LNCAP (cell line): Measurements from ENCODE around the gene CD59.

Experiments used
- TF ChIP-seq, protein P1 (sequence below): fragments of 450-650 bp; IDR thresholded peaks from 2 replicates; pipeline ENCODE4 v1.5.1; 2017; ENCODE audit warnings: mild to moderate bottlenecking

CD59 gene

DNA sequence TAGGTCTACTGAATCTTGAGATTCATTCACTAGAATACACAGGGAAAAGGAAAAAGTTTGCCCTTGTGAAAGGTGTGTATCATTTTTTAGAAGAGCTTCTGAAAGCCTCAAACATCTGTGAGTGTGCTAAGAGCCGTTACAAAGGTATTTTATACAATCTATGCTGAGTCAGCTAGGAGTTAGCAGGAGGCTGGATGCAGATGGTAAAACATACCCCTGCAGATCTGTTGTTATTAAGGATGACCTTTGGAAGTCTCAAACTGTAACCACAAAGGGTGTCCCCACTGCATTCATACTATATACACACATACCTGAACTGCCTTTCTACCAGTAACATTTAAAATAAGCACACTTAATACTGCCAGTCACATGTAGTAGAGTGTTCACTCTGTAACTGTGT lies 27.2 kb downstream of the CD59 start:
- TF ChIP-seq, protein P1, sequence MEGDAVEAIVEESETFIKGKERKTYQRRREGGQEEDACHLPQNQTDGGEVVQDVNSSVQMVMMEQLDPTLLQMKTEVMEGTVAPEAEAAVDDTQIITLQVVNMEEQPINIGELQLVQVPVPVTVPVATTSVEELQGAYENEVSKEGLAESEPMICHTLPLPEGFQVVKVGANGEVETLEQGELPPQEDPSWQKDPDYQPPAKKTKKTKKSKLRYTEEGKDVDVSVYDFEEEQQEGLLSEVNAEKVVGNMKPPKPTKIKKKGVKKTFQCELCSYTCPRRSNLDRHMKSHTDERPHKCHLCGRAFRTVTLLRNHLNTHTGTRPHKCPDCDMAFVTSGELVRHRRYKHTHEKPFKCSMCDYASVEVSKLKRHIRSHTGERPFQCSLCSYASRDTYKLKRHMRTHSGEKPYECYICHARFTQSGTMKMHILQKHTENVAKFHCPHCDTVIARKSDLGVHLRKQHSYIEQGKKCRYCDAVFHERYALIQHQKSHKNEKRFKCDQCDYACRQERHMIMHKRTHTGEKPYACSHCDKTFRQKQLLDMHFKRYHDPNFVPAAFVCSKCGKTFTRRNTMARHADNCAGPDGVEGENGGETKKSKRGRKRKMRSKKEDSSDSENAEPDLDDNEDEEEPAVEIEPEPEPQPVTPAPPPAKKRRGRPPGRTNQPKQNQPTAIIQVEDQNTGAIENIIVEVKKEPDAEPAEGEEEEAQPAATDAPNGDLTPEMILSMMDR, result no peak

DNA sequence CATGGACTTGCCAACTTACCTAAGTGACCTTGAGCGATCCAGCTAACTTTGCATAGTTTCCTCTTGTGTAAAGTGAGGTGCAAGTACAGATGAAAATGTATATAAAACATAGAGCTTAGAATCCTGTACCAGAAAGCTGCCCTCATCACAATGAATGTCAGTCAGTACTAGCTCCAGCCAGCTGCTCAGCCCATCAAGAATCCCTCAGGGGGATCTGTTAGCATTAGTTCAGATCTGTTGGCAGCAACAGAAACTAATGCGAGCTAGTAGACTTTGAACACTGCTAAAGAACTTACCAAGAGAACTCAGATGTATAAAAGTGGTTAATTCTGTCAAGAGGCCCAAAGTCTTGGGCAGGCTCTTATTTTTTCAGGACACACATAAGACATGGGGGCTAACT lies 29.3 kb downstream of the CD59 start:
- TF ChIP-seq, protein P1, result no peak

DNA sequence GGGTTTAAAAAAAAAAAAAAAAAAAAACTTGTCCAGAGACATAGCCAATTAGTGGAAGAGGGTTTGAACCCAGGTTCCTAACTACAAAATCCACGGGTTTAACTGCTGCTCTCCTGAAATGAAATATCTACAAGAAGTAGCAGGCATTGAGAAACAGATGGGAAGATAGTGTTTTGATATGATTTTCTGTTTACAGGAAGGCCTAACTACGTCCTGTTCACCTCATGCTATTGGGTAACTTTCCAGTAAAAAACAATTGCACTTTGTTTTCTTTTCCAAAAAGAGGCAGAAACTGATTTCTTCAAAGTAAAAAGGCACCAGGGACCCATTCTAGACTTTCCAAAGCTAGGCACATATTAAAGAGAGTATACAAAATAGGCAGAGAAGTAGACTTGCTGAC lies 29.7 kb downstream of the CD59 start:
- TF ChIP-seq, protein P1, result no peak

DNA sequence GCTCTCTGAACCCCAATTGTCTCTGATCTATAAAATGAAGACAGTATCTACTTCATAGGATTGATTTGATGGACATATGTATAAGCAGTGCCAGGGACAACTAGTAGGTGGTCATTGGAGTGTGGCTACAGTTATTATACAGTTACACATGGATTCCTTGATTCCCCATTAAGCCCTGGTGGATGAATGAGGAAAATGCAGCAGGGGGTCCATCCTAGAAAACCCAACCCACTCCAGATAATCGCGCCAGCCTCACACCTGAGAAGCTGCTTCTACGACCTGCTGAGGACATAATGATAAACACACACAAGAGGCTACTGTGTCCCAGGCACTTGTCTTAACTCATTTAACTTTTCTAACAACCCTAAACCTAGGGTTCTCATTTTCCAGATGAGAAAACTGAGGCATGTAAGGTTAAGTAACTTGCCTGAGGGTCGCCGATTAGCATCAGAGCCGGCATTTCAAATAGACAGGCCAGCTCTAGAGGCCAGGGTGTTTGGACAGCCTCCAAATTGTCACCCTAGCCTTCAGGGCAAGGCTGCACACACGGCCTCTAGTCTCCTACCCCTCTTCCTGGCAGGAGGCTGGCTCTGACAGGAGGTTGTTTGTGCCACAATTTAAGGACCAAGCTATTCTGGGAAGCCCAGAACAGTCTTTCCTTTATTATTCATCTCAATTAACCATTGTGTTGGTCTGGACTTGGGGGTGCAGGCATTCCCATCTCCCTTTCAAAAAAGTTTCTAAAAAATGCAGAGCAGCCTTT lies 31.8 kb downstream of the CD59 start:
- TF ChIP-seq, protein P1, result no peak

DNA sequence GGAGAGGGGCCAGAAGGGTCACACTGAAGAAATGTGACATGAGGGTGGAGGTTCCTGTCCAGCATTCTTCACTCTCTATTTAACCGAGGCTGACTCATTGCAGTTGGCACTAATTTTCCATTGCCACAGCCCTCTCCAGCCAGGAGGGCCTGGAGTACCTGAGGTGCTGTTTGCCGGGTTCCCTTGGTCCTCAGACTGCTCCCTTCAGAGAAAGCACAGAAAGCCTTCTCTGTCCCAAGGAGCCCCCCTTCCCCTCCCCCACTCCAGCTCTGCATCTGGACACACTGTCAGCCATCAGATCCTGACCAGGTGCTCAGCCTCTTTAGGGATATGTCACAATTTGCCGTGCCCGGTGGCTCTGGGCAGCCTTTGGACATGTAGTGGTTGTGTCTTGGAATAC lies 32.4 kb downstream of the CD59 start:
- TF ChIP-seq, protein P1, result no peak

DNA sequence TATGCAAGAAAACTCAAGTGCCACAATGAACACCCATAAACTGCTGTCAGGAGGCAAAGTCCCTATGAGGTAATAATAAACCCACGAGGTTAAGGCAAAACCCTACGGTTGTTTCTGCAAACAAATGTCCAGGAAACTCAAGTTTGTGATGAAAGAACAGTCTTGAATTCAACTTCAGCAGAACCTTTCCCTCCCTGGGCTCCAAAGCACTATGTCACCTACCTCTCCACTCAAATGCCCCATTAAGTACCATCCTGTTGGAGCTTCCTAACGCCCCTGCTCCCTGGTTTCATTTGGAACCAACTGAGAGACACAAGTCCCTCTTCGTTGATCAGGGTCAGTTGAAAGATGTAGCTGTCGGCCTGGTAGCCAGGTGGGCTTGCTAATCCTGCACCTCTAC lies 33.0 kb downstream of the CD59 start:
- TF ChIP-seq, protein P1, result no peak

DNA sequence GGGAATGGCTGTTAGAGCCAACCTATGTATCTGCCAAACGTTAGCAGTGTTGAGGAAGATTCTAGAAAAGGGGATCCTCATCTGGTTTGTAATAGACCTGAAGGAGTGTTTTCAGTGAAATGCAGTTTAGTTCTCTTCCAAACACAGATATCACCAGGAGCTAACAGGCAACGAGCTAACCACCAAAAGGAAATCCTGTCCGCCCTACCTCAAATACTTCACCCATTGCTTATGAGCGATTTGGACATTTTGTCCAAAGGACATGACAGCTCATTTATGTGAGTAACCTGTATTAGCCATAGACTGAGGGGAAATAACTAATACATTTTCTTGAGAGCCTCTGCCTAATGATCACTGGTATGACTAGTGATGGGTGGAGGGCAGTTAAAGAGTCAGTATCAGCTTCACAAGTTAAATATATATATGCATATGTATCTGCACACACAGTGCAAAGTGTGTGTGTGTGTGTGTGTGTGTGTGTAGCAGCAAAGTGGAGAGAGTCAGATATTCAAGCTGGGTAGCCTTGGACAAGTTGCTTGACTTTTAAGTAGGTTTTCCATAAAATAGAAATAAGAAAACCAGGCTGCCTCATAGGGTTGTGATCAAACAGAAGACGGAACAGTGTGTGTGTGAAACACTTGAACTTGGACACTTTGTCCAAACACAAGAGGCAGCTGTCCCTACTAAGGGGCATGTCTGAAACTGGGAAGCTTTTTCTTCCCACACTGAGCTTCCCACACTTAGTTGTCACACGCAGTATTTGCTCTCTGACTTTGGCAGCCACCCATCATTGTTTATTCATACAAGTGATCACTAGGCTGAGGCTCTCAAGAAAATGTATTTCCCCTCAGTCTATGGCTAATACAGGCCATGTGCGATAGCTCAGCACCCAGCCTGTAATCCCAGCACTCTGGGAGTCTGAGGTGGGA lies 34.7 kb downstream of the CD59 start:
- TF ChIP-seq, protein P1, result no peak
